T-cell (primary cell): ENCODE results near the gene CEP57L1. TPM values are rescaled to one million over a fixed set of nuclear protein-coding genes. Genes with fewer than 3 reads are reported as not detected.

Experiments
- ATAC-seq, 4 experiments: fragments of 200-7000 bp in 3 of 4; fragments of 150-1000 bp in 1 of 4; cut with Tn5 transposase; replicated peaks in 1 of 4; 1 replicate in 3 of 4; 2 replicates in 1 of 4; pipeline ENCODE4 v1.10.0; 2021; ENCODE audit warnings: moderate library complexity in 3 of 4, mild to moderate bottlenecking in 2 of 4, moderate number of reproducible peaks in 1 of 4
- CTCF ChIA-PET, 2 donors: fragments of 300-600 bp; sonication (Branson Sonifier 250); formaldehyde crosslinking; loops; one replicate each; lab custom pipeline; 2022; ENCODE audit warnings: antibody characterized with exemption in 2 of 2; lab: Charles Lee
- POLR2A ChIA-PET, 2 donors: fragments of 300-600 bp; sonication (Branson Sonifier 250); formaldehyde crosslinking; loops; one replicate each; lab custom pipeline; 2022; ENCODE audit warnings: antibody characterized with exemption in 2 of 2; lab: Charles Lee
- DNase-seq, 35 experiments: peaks; one replicate each; pipeline versions ENCODE4 v3.0.0 to v3.0.0-alpha.2; 2013 to 2023
- H3K27ac ChIP-seq: one replicate; pipeline ENCODE4 v1.5.1; 2013; ENCODE audit warnings: low read length
- H3K27me3 ChIP-seq, 2 experiments: replicated peaks in 1 of 2; 1 replicate in 1 of 2; 2 replicates in 1 of 2; pipeline versions ENCODE4 v1.6.1 to v1.7.0; 2013; ENCODE audit warnings: low read length in 1 of 2, mixed read lengths in 1 of 2; ENCODE audit not compliant: control insufficient read depth in 2 of 2, insufficient read depth in 2 of 2; ENCODE audit errors: extremely low read depth in 1 of 2
- H3K36me3 ChIP-seq, 2 donors: 1 replicate in 1 of 2; 2 replicates in 1 of 2; pipeline versions ENCODE4 v1.6.1 to v1.7.0; 2013; ENCODE audit warnings: low read length in 1 of 2; ENCODE audit not compliant: control insufficient read depth in 2 of 2, insufficient read depth in 1 of 2; ENCODE audit errors: extremely low read depth in 1 of 2
- H3K4me1 ChIP-seq, 2 experiments: 1 replicate in 1 of 2; 2 replicates in 1 of 2; pipeline versions ENCODE4 v1.6.1 to v1.7.0; 2013; ENCODE audit warnings: low read length in 2 of 2, mixed read lengths in 1 of 2; ENCODE audit not compliant: insufficient read depth in 2 of 2, control insufficient read depth in 1 of 2; ENCODE audit errors: extremely low read depth in 1 of 2
- H3K4me3 ChIP-seq, 2 donors: 1 replicate in 1 of 2; 2 replicates in 1 of 2; pipeline versions ENCODE4 v1.5.1 to v1.7.0; 2013; ENCODE audit warnings: mild to moderate bottlenecking in 2 of 2, low read length in 1 of 2, moderate library complexity in 1 of 2; ENCODE audit not compliant: control insufficient read depth in 1 of 2; ENCODE audit errors: extremely low read depth in 1 of 2
- H3K9me3 ChIP-seq: 2 replicates; pipeline ENCODE4 v1.7.0; 2013
- H3K27ac Mint-ChIP-seq, 2 donors: one replicate each; pipeline ENCODE4 v1.8.0; 2020 to 2021; ENCODE audit warnings: mild to moderate bottlenecking in 2 of 2, mixed read lengths in 2 of 2
- H3K27me3 Mint-ChIP-seq, 2 donors: one replicate each; pipeline ENCODE4 v1.8.0; 2021 to 2022; ENCODE audit warnings: mixed read lengths in 2 of 2
- H3K36me3 Mint-ChIP-seq: one replicate; pipeline ENCODE4 v1.8.0; 2021; ENCODE audit warnings: mixed read lengths
- H3K4me1 Mint-ChIP-seq, 3 donors: one replicate each; pipeline ENCODE4 v1.8.0; 2020 to 2022; ENCODE audit warnings: mixed read lengths in 3 of 3, mild to moderate bottlenecking in 1 of 3
- H3K4me3 Mint-ChIP-seq, 3 donors: one replicate each; pipeline ENCODE4 v1.8.0; 2020 to 2022; ENCODE audit warnings: mild to moderate bottlenecking in 3 of 3, mixed read lengths in 3 of 3, moderate library complexity in 3 of 3
- H3K9me3 Mint-ChIP-seq, 3 donors: one replicate each; pipeline ENCODE4 v1.8.0; 2020 to 2022; ENCODE audit warnings: mixed read lengths in 3 of 3
- WGBS: methylation state at CpG from one replicate; pipeline ENCODE4 v1.1.5; 2013; ENCODE audit warnings: missing lambda C conversion rate; ENCODE audit not compliant: insufficient coverage; 5-methylcytosine and 5-hydroxymethylcytosine counted together
- total RNA-seq, 35 experiments: library from RNA in 6 of 35; stranded (reverse) in 6 of 35; fragments of 120-200 nt in 1 of 35; gene quantifications; one replicate each; pipeline versions ENCODE4 v1.2.1 to v1.2.4 and lab custom pipeline; 2013 to 2026

The CEP57L1 gene
- total RNA-seq, 5 donors from 2014 or later (not counting 1 experiment from before 2014, with no cell fraction given): 5.2 to 7.9 (median 5.9) TPM

- peaks cover 60 to 66% (median 61%) of the 10 kb centered on the region in 3 donors for H3K4me1 Mint-ChIP-seq
- peak overlapping the region; percentile 88 to 90 (median 89) for H3K4me3 Mint-ChIP-seq
- H3K27ac Mint-ChIP-seq: peak overlapping the region; percentile 72 to 80
- ATAC-seq (no peak), DNase-seq (peak in 1 of 35 experiments; percentile 38)
- Histone ChIP-seq H3K36me3 (no peaks in the 10 kb centered on the region), H3K27me3 (no peaks in the 10 kb centered on the region), H3K27ac (peak overlapping the region; percentile 98), H3K4me3 (peak overlapping the region; percentile 83 to 93), H3K4me1 (peaks cover 8 to 28% of the 10 kb centered on the region in 2 experiments), H3K9me3 (no peaks in the 10 kb centered on the region)
- ChIA-PET CTCF (interaction anchor here (0.5 to 3.7 kb wide), 8 partner anchors 8 to 1086 kb away, joined by 3 to 13 read pairs (median 3); partner anchors contain the start of gene WASF1 (in 1 of the 2)), POLR2A (interaction anchor here (0.6 to 2.0 kb wide), 8 partner anchors 19 to 1780 kb away, joined by 3 to 9 read pairs (median 4); partner anchors contain the start of gene AMD1 (in 1 of the 2))
- WGBS: 0% methylated on average over 10 of the region's 19 CpGs
- no peaks in the 10 kb centered on the region for H3K27me3 Mint-ChIP-seq
- no peaks in the 10 kb centered on the region for H3K9me3 Mint-ChIP-seq
- no peaks in the 10 kb centered on the region for H3K36me3 Mint-ChIP-seq
Observed at GRCh38 chr6:109093732-109094415, 1.4 kb upstream of the CEP57L1 start.

- Mint-ChIP-seq H3K27ac (peak within 1 kb of the TSS; percentile 99), H3K36me3 (peaks cover 3% of the 10 kb centered on the region), H3K4me3 (peak within 1 kb of the TSS; percentile 89 to 93 (median 90)), H3K27me3 (no peaks in the 10 kb centered on the region), H3K9me3 (no peaks in the 10 kb centered on the region), H3K4me1 (peaks cover 55 to 60% (median 60%) of the 10 kb centered on the region in 3 donors)
- H3K4me3 ChIP-seq: peak within 1 kb of the TSS; percentile 83 to 93
- peak; percentile 57 to 90 (median 79) for DNase-seq
- H3K36me3 ChIP-seq: no peaks in the 10 kb centered on the region
- H3K4me1 ChIP-seq: peaks cover 8 to 28% of the 10 kb centered on the region in 2 experiments
- POLR2A ChIA-PET: interaction anchor here (0.6 to 2.0 kb wide), 7 partner anchors 21 to 1780 kb away, joined by 3 to 10 read pairs (median 5); partner anchors contain the start of gene AMD1 (in 1 of the 2)
- H3K9me3 ChIP-seq: no peaks in the 10 kb centered on the region
- WGBS: under 1% methylated on average over 53 of the region's 62 CpGs
- CTCF ChIA-PET: interaction anchor here (0.5 to 3.7 kb wide), 9 partner anchors 8 to 921 kb away, joined by 3 to 13 read pairs (median 3); partner anchors contain the start of gene CD164 (in 1 of the 2)
- peak within 1 kb of the TSS; percentile 98 for H3K27ac ChIP-seq
- peak; percentile 69 to 72 (median 72) for ATAC-seq
- no peaks in the 10 kb centered on the region for H3K27me3 ChIP-seq
Observed at GRCh38 chr6:109094416-109095035, 781 bp upstream of the CEP57L1 start, which contains the start of gene SESN1. Gene SESN1 (minus strand): TSS chr6:109094846. CDS start chr6:109094073, 773 bp downstream.

DNA sequence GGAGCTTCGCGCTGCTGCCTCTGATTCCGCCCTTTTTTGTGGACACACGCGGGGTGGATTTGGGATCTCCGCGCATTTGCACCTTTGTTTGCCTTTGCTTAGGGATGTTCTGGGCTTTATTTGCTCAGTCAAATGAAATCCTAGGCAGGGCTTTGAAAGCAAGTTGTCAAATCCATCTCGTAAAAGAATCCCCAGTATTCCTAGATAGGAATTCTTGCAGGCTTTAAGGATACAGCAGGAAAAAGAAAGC lies 453 bp downstream of the CEP57L1 start:
- H3K27ac ChIP-seq: peak overlapping the region; percentile 98
- peaks cover 0 to 2% of the 10 kb centered on the region in 2 donors for H3K36me3 ChIP-seq
- no peak for DNase-seq
- H3K9me3 ChIP-seq: no peaks in the 10 kb centered on the region
- Mint-ChIP-seq H3K9me3 (no peaks in the 10 kb centered on the region), H3K27me3 (no peaks in the 10 kb centered on the region), H3K4me1 (peaks cover 46 to 54% (median 51%) of the 10 kb centered on the region in 3 donors), H3K36me3 (peaks cover 6% of the 10 kb centered on the region), H3K4me3 (peak overlapping the region; percentile 89 to 93 (median 90)), H3K27ac (peak overlapping the region in 1 of 2 donors; percentile 99)
- peaks cover 8 to 28% of the 10 kb centered on the region in 2 experiments for H3K4me1 ChIP-seq
- CTCF ChIA-PET: interaction anchor here in 1 of 2 donors (1.8 to 2.2 kb wide), 2 partner anchors 23 to 287 kb away, joined by 7 to 13 read pairs; partner anchors contain the start of gene CD164
- WGBS: 3% methylated on average over 7 of the region's 8 CpGs
- ATAC-seq: no peak
- POLR2A ChIA-PET: interaction anchor here in 1 of 2 donors (2.0 kb wide), 1 partner anchor 24 kb away, joined by 5 read pairs; no protein-coding TSS in a partner anchor
- H3K27me3 ChIP-seq: no peaks in the 10 kb centered on the region
- H3K4me3 ChIP-seq: peak overlapping the region; percentile 83 to 93

GRCh38 chr6:109096208-109096607 lies 901 bp downstream of the CEP57L1 start:
- H3K4me3 Mint-ChIP-seq: peak overlapping the region; percentile 89 to 93 (median 90)
- Histone ChIP-seq H3K4me1 (peaks cover 8 to 28% of the 10 kb centered on the region in 2 experiments), H3K27me3 (no peaks in the 10 kb centered on the region), H3K4me3 (peak overlapping the region in 1 of 2 donors; percentile 83), H3K36me3 (peaks cover 0 to 2% of the 10 kb centered on the region in 2 donors), H3K9me3 (no peaks in the 10 kb centered on the region), H3K27ac (no peak overlapping the region)
- no peak overlapping the region for H3K27ac Mint-ChIP-seq
- CTCF ChIA-PET: interaction anchor here in 1 of 2 donors (1.8 kb wide), 1 partner anchor 287 kb away, joined by 7 read pairs; the partner anchor contains the start of gene CD164
- no peaks in the 10 kb centered on the region for H3K27me3 Mint-ChIP-seq
- H3K4me1 Mint-ChIP-seq: peaks cover 42 to 49% (median 46%) of the 10 kb centered on the region in 3 donors
- WGBS: 86% methylated on average over 2 of the region's 6 CpGs
- POLR2A ChIA-PET: no interaction called here
- H3K36me3 Mint-ChIP-seq: peaks cover 6% of the 10 kb centered on the region
- ATAC-seq (no peak), DNase-seq (no peak)
- H3K9me3 Mint-ChIP-seq: no peaks in the 10 kb centered on the region

DNA sequence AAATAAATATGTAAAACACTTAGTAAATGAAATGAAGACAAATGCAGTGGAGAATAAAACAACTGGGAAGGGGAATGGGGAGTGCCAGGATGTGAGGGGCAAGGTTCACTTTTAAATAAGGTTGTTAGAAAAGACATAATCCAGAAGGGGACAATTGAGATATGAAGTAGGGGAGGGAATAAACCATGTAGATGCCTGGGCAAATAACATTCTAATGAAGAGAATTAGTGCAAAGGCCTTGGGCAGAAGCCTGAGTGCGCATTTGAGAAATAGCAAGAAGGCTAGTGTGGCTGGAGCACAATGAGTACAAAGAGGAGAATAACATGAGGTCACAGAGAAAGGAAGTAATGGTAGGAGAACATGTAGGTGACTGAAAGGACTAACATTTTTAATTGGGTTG lies 2.4 kb downstream of the CEP57L1 start:
- H3K27ac Mint-ChIP-seq: no peak overlapping the region
- H3K36me3 ChIP-seq: peaks cover 0 to 2% of the 10 kb centered on the region in 2 donors
- ChIA-PET CTCF (no interaction called here), POLR2A (no interaction called here)
- no peak overlapping the region for H3K4me3 Mint-ChIP-seq
- 100% methylated on average over 1 of the region's 1 CpG for WGBS
- peaks cover 12% of the 10 kb centered on the region for H3K36me3 Mint-ChIP-seq
- no peak overlapping the region for H3K4me3 ChIP-seq
- H3K27me3 ChIP-seq: no peaks in the 10 kb centered on the region
- H3K9me3 Mint-ChIP-seq: no peaks in the 10 kb centered on the region
- H3K27ac ChIP-seq: no peak overlapping the region
- H3K27me3 Mint-ChIP-seq: no peaks in the 10 kb centered on the region
- peaks cover 27 to 35% (median 32%) of the 10 kb centered on the region in 3 donors for H3K4me1 Mint-ChIP-seq
- H3K4me1 ChIP-seq: peaks cover 8 to 22% of the 10 kb centered on the region in 2 experiments
- DNase-seq (no peak), ATAC-seq (no peak)
- H3K9me3 ChIP-seq: no peaks in the 10 kb centered on the region

DNA sequence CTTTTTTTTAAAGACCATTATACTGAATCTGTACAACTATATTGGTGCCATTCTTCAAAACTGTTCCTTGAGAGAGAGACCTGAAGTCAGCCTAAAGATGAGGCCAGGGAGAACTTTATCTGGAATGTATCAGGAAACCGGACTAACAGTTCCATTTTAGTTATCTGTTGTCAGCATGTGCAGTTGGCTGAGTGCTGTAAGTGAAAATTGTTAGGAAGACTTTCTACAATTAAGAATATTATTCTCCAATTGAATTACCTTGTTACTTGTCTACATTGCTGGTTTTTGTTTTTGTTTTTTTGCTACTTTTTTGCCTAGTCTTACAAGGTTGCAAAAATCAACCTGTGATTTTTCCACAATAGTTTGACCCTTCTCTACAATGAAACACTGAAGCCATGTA lies 7.5 kb downstream of the CEP57L1 start:
- POLR2A ChIA-PET: interaction anchor here in 1 of 2 donors (0.6 kb wide), 1 partner anchor 276 kb away, joined by 7 read pairs; no protein-coding TSS in a partner anchor
- CTCF ChIA-PET: no interaction called here
- no peak overlapping the region for H3K27ac ChIP-seq

More for the DNA sequence above, 7.5 kb downstream of the CEP57L1 start:
- H3K9me3 ChIP-seq: no peaks in the 10 kb centered on the region
- no peak for ATAC-seq
- H3K27me3 Mint-ChIP-seq: no peaks in the 10 kb centered on the region
- peaks cover 0 to 1% (median 0%) of the 10 kb centered on the region in 3 donors for H3K4me1 Mint-ChIP-seq
- no peaks in the 10 kb centered on the region for H3K4me1 ChIP-seq
- peaks cover 12% of the 10 kb centered on the region for H3K36me3 Mint-ChIP-seq
- WGBS: no CpG with 5 or more reads among the region's 1 CpG
- H3K4me3 ChIP-seq: no peak overlapping the region
- H3K36me3 ChIP-seq: peaks cover 0 to 2% of the 10 kb centered on the region in 2 donors
- no peak overlapping the region for H3K4me3 Mint-ChIP-seq
- DNase-seq: no peak
- no peaks in the 10 kb centered on the region for H3K9me3 Mint-ChIP-seq
- no peak overlapping the region for H3K27ac Mint-ChIP-seq
- no peaks in the 10 kb centered on the region for H3K27me3 ChIP-seq
